Measurements from ENCODE around the gene HOXD1. TPM values are rescaled to one million over a fixed set of nuclear protein-coding genes. Genes with fewer than 3 reads are reported as not detected.

Gene HOXD1
- total RNA-seq, 2 donors from 2014 or later = 0.18 TPM

- H3K4me3 ChIP-seq (ENCODE audit: low read length) = peak overlapping the region; percentile 58
- Mint-ChIP-seq H3K4me3 (peak overlapping the region; percentile 48), H3K27me3 (ENCODE audit: insufficient read depth) (peaks cover 87% of the 10 kb centered on the region), H3K36me3 (ENCODE audit: low read depth) (no peaks in the 10 kb centered on the region), H3K9me3 (no peaks in the 10 kb centered on the region), H3K27ac (no peak overlapping the region), H3K4me1 (peaks cover 37% of the 10 kb centered on the region)
- H3K9ac ChIP-seq (ENCODE audit: extremely low read depth, low read length, poor library complexity, severe bottlenecking) = no peak overlapping the region
- 12 to 17% methylated on average over 13 to 28 of the region's 28 CpGs for WGBS, 2 experiments (ENCODE audit: insufficient coverage in 1 of 2, insufficient read length in 1 of 2)
- no peak overlapping the region for H3K27ac ChIP-seq (ENCODE audit: low read depth, low read length)
- peaks cover 99% of the 10 kb centered on the region for H3K27me3 ChIP-seq (ENCODE audit: control insufficient read depth, insufficient read depth, low read length, poor library complexity, severe bottlenecking)
- H3K36me3 ChIP-seq (ENCODE audit: control insufficient read depth, insufficient read depth, low read length) = no peaks in the 10 kb centered on the region
- TF ChIP-seq CTCF (conservative IDR thresholded peaks at IDR 0.05) = no peak
- H3K9me3 ChIP-seq (ENCODE audit: control insufficient read depth, low read length) = no peaks in the 10 kb centered on the region
- DNase-seq = peak; percentile 71
- H3K4me1 ChIP-seq (ENCODE audit: control insufficient read depth, insufficient read depth, low read length) = peaks cover 10% of the 10 kb centered on the region
These were observed 1.5 kb downstream of the HOXD1 start for GRCh38 chr2:176189681-176190641.

GRCh38 chr2:176192351-176192750 lies 3.9 kb downstream of the HOXD1 start:
- H3K27me3 ChIP-seq (ENCODE audit: control insufficient read depth, insufficient read depth, low read length, poor library complexity, severe bottlenecking) = peaks cover 76% of the 10 kb centered on the region
- H3K4me1 ChIP-seq (ENCODE audit: control insufficient read depth, insufficient read depth, low read length) = peaks cover 10% of the 10 kb centered on the region
- H3K36me3 ChIP-seq (ENCODE audit: control insufficient read depth, insufficient read depth, low read length) = no peaks in the 10 kb centered on the region
- TF ChIP-seq CTCF (conservative IDR thresholded peaks at IDR 0.05) = no peak
- peaks cover 79% of the 10 kb centered on the region for H3K27me3 Mint-ChIP-seq (ENCODE audit: insufficient read depth)
- WGBS, 2 experiments (ENCODE audit: insufficient coverage in 1 of 2, insufficient read length in 1 of 2) = 0% methylated on average over 1 of the region's 1 CpG; no CpG with 5 or more reads in 1 of the 2 experiments
- H3K9me3 ChIP-seq (ENCODE audit: control insufficient read depth, low read length) = no peaks in the 10 kb centered on the region
- H3K4me3 ChIP-seq (ENCODE audit: low read length) = peak overlapping the region; percentile 8
- no peak overlapping the region for H3K27ac Mint-ChIP-seq
- peaks cover 37% of the 10 kb centered on the region for H3K4me1 Mint-ChIP-seq
- H3K4me3 Mint-ChIP-seq = no peak overlapping the region
- no peak overlapping the region for H3K27ac ChIP-seq (ENCODE audit: low read depth, low read length)
- H3K9ac ChIP-seq (ENCODE audit: extremely low read depth, low read length, poor library complexity, severe bottlenecking) = no peak overlapping the region
- peaks cover 2% of the 10 kb centered on the region for H3K9me3 Mint-ChIP-seq
- DNase-seq = peak; percentile 63
- peaks cover 1% of the 10 kb centered on the region for H3K36me3 Mint-ChIP-seq (ENCODE audit: low read depth)

- H3K27me3 Mint-ChIP-seq (ENCODE audit: insufficient read depth) = peaks cover 79% of the 10 kb centered on the region
- no peak for TF ChIP-seq CTCF (conservative IDR thresholded peaks at IDR 0.05)
- Histone ChIP-seq H3K36me3 (ENCODE audit: control insufficient read depth, insufficient read depth, low read length) (no peaks in the 10 kb centered on the region), H3K9ac (ENCODE audit: extremely low read depth, low read length, poor library complexity, severe bottlenecking) (no peak overlapping the region), H3K4me1 (ENCODE audit: control insufficient read depth, insufficient read depth, low read length) (peaks cover 10% of the 10 kb centered on the region), H3K4me3 (ENCODE audit: low read length) (no peak overlapping the region), H3K9me3 (ENCODE audit: control insufficient read depth, low read length) (no peaks in the 10 kb centered on the region), H3K27ac (ENCODE audit: low read depth, low read length) (no peak overlapping the region), H3K27me3 (ENCODE audit: control insufficient read depth, insufficient read depth, low read length, poor library complexity, severe bottlenecking) (peaks cover 76% of the 10 kb centered on the region)
- DNase-seq = no peak
- 44% methylated on average over 1 of the region's 1 CpG; no CpG with 5 or more reads in 1 of the 2 experiments for WGBS, 2 experiments (ENCODE audit: insufficient coverage in 1 of 2, insufficient read length in 1 of 2)
- H3K36me3 Mint-ChIP-seq (ENCODE audit: low read depth) = peaks cover 1% of the 10 kb centered on the region
- no peak overlapping the region for H3K4me3 Mint-ChIP-seq
- no peak overlapping the region for H3K27ac Mint-ChIP-seq
- peaks cover 2% of the 10 kb centered on the region for H3K9me3 Mint-ChIP-seq
- peaks cover 32% of the 10 kb centered on the region for H3K4me1 Mint-ChIP-seq
These were observed 4.6 kb downstream of the HOXD1 start for GRCh38 chr2:176193048-176193447.
